HepG2 (cell line): Measurements from ENCODE around the gene TADA3. TPM values are rescaled to one million over a fixed set of nuclear protein-coding genes. Genes with fewer than 3 reads are reported as not detected.
A peak's percentile ranks its signal among the peaks of the same experiment; 100 is the strongest.
"Not testable (repeated sequence)": the region's sequence is repeated elsewhere in the genome, so short reads cannot be mapped to it uniquely, and the experiment has no call there.

Experiments
- ATAC-seq: fragments of 200-7000 bp; cut with Tn5 transposase; 3 replicates; pipeline ENCODE4 v1.9.1; 2020; ENCODE audit warnings: mild to moderate bottlenecking, moderate library complexity
- BruUV-seq: library from RNA; stranded (reverse); fragments of 400-500 nt; replicated peaks from 2 replicates; lab custom pipeline; 2021; lab: Mats Ljungman, UMichigan
- CTCF ChIA-PET: fragments of 300-600 bp; formaldehyde crosslinking; extraction: SDS; loops from one replicate; lab custom pipeline; 2021; ENCODE audit warnings: low total read pairs, inconsistent platforms, low intra/inter-chr PET ratio; lab: Yijun Ruan, JAX
- POLR2A ChIA-PET: fragments of 350-600 bp; sonication (Branson Sonifier 250); formaldehyde crosslinking; loops from one replicate; lab custom pipeline; 2020; ENCODE audit warnings: antibody characterized with exemption, inconsistent platforms; lab: Yijun Ruan, JAX
- DNase-seq: peaks from one replicate; pipeline ENCODE4 v3.0.0-alpha.2; 2015; ENCODE audit warnings: low spot score
- FAIRE-seq: peaks from 3 replicates; lab custom pipeline; 2011; peaks lifted over from hg19 to GRCh38; lab: Jason Lieb, UNC
- H2AFZ ChIP-seq: one replicate; pipeline ENCODE4 v1.6.1; 2011; ENCODE audit warnings: low read length, inconsistent platforms
- H3K27ac ChIP-seq: fragments of 300-600 bp; 3 replicates; pipeline ENCODE4 v1.8.0; 2011; ENCODE audit warnings: mixed run types, mild to moderate bottlenecking, mixed read lengths, low read length, inconsistent platforms; ENCODE audit not compliant: insufficient read depth; ENCODE audit errors: extremely low read length
- H3K27me3 ChIP-seq, 2 experiments: fragments of 200-600 bp in 1 of 2; 2 replicates in 1 of 2; 3 replicates in 1 of 2; pipeline versions ENCODE4 v1.6.0 to v1.8.0; 2011; ENCODE audit warnings: low read length in 2 of 2, mild to moderate bottlenecking in 2 of 2, moderate library complexity in 2 of 2, inconsistent platforms in 1 of 2; ENCODE audit not compliant: insufficient read depth in 2 of 2, control insufficient read depth in 1 of 2
- H3K36me3 ChIP-seq, 2 experiments: fragments of 200-600 bp in 1 of 2; replicated peaks in 1 of 2; 2 replicates in 1 of 2; 3 replicates in 1 of 2; pipeline versions ENCODE4 v1.5.1 to v1.8.0; 2011; ENCODE audit warnings: low read length in 2 of 2, inconsistent platforms in 1 of 2; ENCODE audit not compliant: insufficient read depth in 2 of 2, control insufficient read depth in 1 of 2
- H3K4me1 ChIP-seq: 2 replicates; pipeline ENCODE4 v1.5.1; 2012; ENCODE audit warnings: low read length, inconsistent platforms; ENCODE audit not compliant: insufficient read depth
- H3K4me2 ChIP-seq: 2 replicates; pipeline ENCODE4 v1.6.0; 2011; ENCODE audit warnings: low read depth, low read length, inconsistent platforms
- H3K4me3 ChIP-seq, 3 experiments: fragments of 200-600 bp in 1 of 3; sonication (generic), shearing (Covaris generic) in 1 of 3; replicated peaks in 1 of 3; 2 replicates each; pipeline ENCODE4 v1.5.1; 2011 to 2016; ENCODE audit warnings: low read length in 3 of 3, inconsistent platforms in 2 of 3, low read depth in 2 of 3, mild to moderate bottlenecking in 2 of 3, control low read depth in 1 of 3, mixed read lengths in 1 of 3; ENCODE audit not compliant: insufficient read depth in 1 of 3
- H3K79me2 ChIP-seq: one replicate; pipeline ENCODE4 v1.6.1; 2011; ENCODE audit warnings: low read length, inconsistent platforms; ENCODE audit not compliant: insufficient read depth
- H3K9ac ChIP-seq: 2 replicates; pipeline ENCODE4 v1.6.0; 2011; ENCODE audit warnings: mild to moderate bottlenecking, low read depth, low read length, inconsistent platforms; ENCODE audit not compliant: insufficient read depth
- H3K9me3 ChIP-seq: 2 replicates; pipeline ENCODE4 v1.5.1; 2012; ENCODE audit warnings: mild to moderate bottlenecking, low read length
- H4K20me1 ChIP-seq: 2 replicates; pipeline ENCODE4 v1.6.0; 2011; ENCODE audit warnings: inconsistent platforms, mild to moderate bottlenecking, low read length, moderate library complexity; ENCODE audit not compliant: insufficient read depth
- BATF2 ChIP-seq: sonication (generic); formaldehyde crosslinking; IDR thresholded peaks from 2 replicates; pipeline ENCODE4 v1.8.0; 2022; ENCODE audit warnings: mild to moderate bottlenecking, missing genetic modification reagents, moderate library complexity
- FLYWCH1 ChIP-seq: sonication (generic); formaldehyde crosslinking; IDR thresholded peaks from 2 replicates; pipeline ENCODE4 v1.8.1; 2023; ENCODE audit warnings: mild to moderate bottlenecking, missing genetic modification reagents
- GATAD1 ChIP-seq: IDR thresholded peaks from 2 replicates; pipeline ENCODE4 v1.6.1; 2016; ENCODE audit warnings: missing genetic modification reagents, missing compliant biosample characterization
- HMGA1 ChIP-seq: sonication (generic); formaldehyde crosslinking; conservative IDR thresholded peaks from 2 replicates; pipeline ENCODE4 v1.4.0; 2020; ENCODE audit warnings: missing genetic modification reagents
- HNF1B ChIP-seq: sonication (generic); formaldehyde crosslinking; IDR thresholded peaks from 2 replicates; pipeline ENCODE4 v1.5.1; 2020; ENCODE audit warnings: mild to moderate bottlenecking, moderate library complexity, missing genetic modification reagents
- IKZF4 ChIP-seq: sonication (generic); formaldehyde crosslinking; IDR thresholded peaks from 2 replicates; pipeline ENCODE4 v1.5.1; 2020; ENCODE audit warnings: borderline replicate concordance, mild to moderate bottlenecking, low read depth, missing genetic modification reagents; ENCODE audit errors: not compliant biosample characterization
- NONO ChIP-seq, 2 experiments: fragments of 450-650 bp in 1 of 2; sonication (generic) in 1 of 2; formaldehyde crosslinking in 1 of 2; IDR thresholded peaks in 1 of 2; conservative IDR thresholded peaks in 1 of 2; 2 replicates each; pipeline versions ENCODE4 v1.6.1 to v1.8.0; 2017 to 2022; ENCODE audit warnings: mild to moderate bottlenecking in 1 of 2, missing genetic modification reagents in 1 of 2, moderate library complexity in 1 of 2
- ONECUT2 ChIP-seq: sonication (generic); formaldehyde crosslinking; IDR thresholded peaks from 2 replicates; pipeline ENCODE4 v1.4.0; 2020; ENCODE audit warnings: missing genetic modification reagents
- SMARCE1 ChIP-seq: fragments of 450-650 bp; IDR thresholded peaks from 2 replicates; pipeline ENCODE4 v1.6.1; 2017; ENCODE audit warnings: borderline replicate concordance
- ZIK1 ChIP-seq: sonication (generic); formaldehyde crosslinking; IDR thresholded peaks from 2 replicates; pipeline ENCODE4 v1.5.0; 2020; ENCODE audit warnings: mild to moderate bottlenecking, low read depth, missing genetic modification reagents, borderline replicate concordance
- ZNF121 ChIP-seq: sonication (generic); formaldehyde crosslinking; IDR thresholded peaks from 2 replicates; pipeline ENCODE4 v1.5.0; 2020; ENCODE audit warnings: mild to moderate bottlenecking, missing genetic modification reagents
- ZNF124 ChIP-seq: sonication (generic); formaldehyde crosslinking; IDR thresholded peaks from 2 replicates; pipeline ENCODE4 v1.4.0; 2020; ENCODE audit warnings: missing genetic modification reagents
- ZNF460 ChIP-seq: sonication (generic); formaldehyde crosslinking; IDR thresholded peaks from 2 replicates; pipeline ENCODE4 v1.5.1; 2020; ENCODE audit warnings: missing genetic modification reagents, mild to moderate bottlenecking, borderline replicate concordance
- ZNF556 ChIP-seq: sonication (generic); formaldehyde crosslinking; IDR thresholded peaks from 2 replicates; pipeline ENCODE4 v1.4.0; 2020; ENCODE audit warnings: mild to moderate bottlenecking, missing genetic modification reagents, borderline replicate concordance
- ZNF629 ChIP-seq: sonication (generic); formaldehyde crosslinking; conservative IDR thresholded peaks from 2 replicates; pipeline ENCODE4 v1.5.0; 2020; ENCODE audit warnings: missing genetic modification reagents
- ZNF772 ChIP-seq: sonication (generic); formaldehyde crosslinking; IDR thresholded peaks from 2 replicates; pipeline ENCODE4 v1.5.0; 2020; ENCODE audit warnings: mild to moderate bottlenecking, missing genetic modification reagents
- WGBS: methylation state at CpG from one replicate; pipeline ENCODE4 v1.1.6; 2017; ENCODE audit warnings: low lambda C conversion rate; 5-methylcytosine and 5-hydroxymethylcytosine counted together
- in situ Hi-C: cut with HindIII; loops from 2 replicates; pipeline ENCODE4 v1.10.0; 2017; ENCODE audit warnings: low pct_unique_long_range_greater_than_20kb; ENCODE audit not compliant: extremely low pct_ligation_motif_present
- intact Hi-C: fragments of 100-400 bp; cut with micrococcal nuclease; formaldehyde crosslinking; loops from one replicate; pipeline ENCODE4 v1.10.0; 2022; ENCODE audit not compliant: unreplicated experiment
- polyA plus RNA-seq, 8 experiments: library from polyadenylated mRNA; depleted of rRNA in 3 of 8; stranded (reverse) in 7 of 8; unstranded in 1 of 8; fragments of >200 nt; fragmentation: Illumina TruSeq in 4 of 8; extraction: Trizol in 4 of 8; gene quantifications; 2 replicates each; pipeline versions ENCODE4 v1.2.1 to v1.2.3, GENCODE V29; 2011 to 2016; ENCODE audit warnings: low read depth in 4 of 8, missing spikeins in 1 of 8, mixed read lengths in 1 of 8; ENCODE audit not compliant: insufficient read depth in 1 of 8
- total RNA-seq, 5 experiments: library from RNA; depleted of rRNA; stranded (reverse); fragments of >200 nt; fragmentation: Illumina TruSeq; extraction: Trizol; gene quantifications; 2 replicates each; pipeline ENCODE4 v1.2.3, GENCODE V29; 2016; ENCODE audit warnings: low read depth in 1 of 5

The TADA3 gene
- total and polyA plus RNA-seq, 2 of the 13 experiments (the other 11 are each of a cell fraction or from before 2014, with no cell fraction given): 32.1 to 37.1 TPM

DNA sequence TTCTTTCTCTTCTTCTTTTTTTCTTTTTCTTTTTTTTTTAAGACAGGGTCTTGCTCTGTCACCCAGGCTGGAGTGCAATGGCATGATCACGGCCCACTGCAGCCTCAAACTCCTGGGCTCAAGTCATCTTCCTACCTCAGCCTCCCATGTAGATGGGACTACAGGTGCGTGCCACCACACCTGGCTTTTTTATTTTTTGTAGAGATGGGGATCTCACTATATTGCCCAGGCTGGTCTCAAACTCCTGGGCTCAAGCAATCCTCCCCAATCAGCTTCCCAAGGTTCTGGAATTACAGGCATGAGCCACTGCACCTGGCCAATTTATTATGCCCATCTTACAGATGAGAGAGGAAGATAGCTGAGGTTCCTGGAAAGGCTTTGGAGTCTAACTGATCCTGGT is 21.3 kb downstream of the TADA3 start:
- CTCF ChIA-PET, FAIRE-seq: not testable (repeated sequence)
- peaks cover 39% of the 10 kb centered on the region for H3K4me1 ChIP-seq

GRCh38 chr3:9770276-9770812 is 21.9 kb downstream of the TADA3 start:
- CTCF ChIA-PET: no interaction called here
- H4K20me1 ChIP-seq: no peaks in the 10 kb centered on the region
- peak overlapping the region; percentile 68 to 92 (median 76) for H3K4me3 ChIP-seq
- POLR2A ChIA-PET: interaction anchor here (0.7 to 5.3 kb wide), 7 partner anchors 12 to 407 kb away, joined by 3 to 50 read pairs (median 6); partner anchors contain the start of genes ARPC4, BRPF1, OGG1 and TADA3
- H3K4me1 ChIP-seq: peaks cover 39% of the 10 kb centered on the region
- TSS peak; percentile 35 for BruUV-seq
- no peaks in the 10 kb centered on the region; a peak in 1 of 5 replicates for H3K27me3 ChIP-seq
- no peaks in the 10 kb centered on the region for H3K9me3 ChIP-seq
- ATAC-seq: peak; percentile 22
- WGBS: 2% methylated on average over 15 of the region's 15 CpGs
- H3K36me3 ChIP-seq: peaks cover 4 to 11% of the 10 kb centered on the region in 2 experiments; a peak in 3 of 5 replicates
- intact Hi-C loops (no loop called here), in situ Hi-C loops (no loop called here)
- no peak for FAIRE-seq
- no peak overlapping the region for H2AFZ ChIP-seq
- peak overlapping the region; percentile 57 for H3K27ac ChIP-seq
- DNase-seq: peak; percentile 74
- peaks cover 13% of the 10 kb centered on the region for H3K79me2 ChIP-seq
- peak overlapping the region; percentile 84 for H3K9ac ChIP-seq
- peak overlapping the region; percentile 99 for H3K4me2 ChIP-seq
- TF ChIP-seq ZNF124 (0 out of 2 replicates have a peak, but pooled peaks have one; percentile 2), SMARCE1 (no peak), IKZF4 (no peak), FLYWCH1 (no peak), BATF2 (CRISPR knock-in tag) (no peak), ZIK1 (CRISPR knock-in tag) (no peak), ONECUT2 (no peak), ZNF772 (CRISPR knock-in tag) (no peak), ZNF556 (CRISPR knock-in tag) (no peak), GATAD1 (CRISPR knock-in tag) (no peak), HNF1B (CRISPR knock-in tag) (0 out of 2 replicates have a peak, but pooled peaks have one; percentile 7), HMGA1 (no peak)

More for the DNA sequence above, 21.3 kb downstream of the TADA3 start:
- in situ Hi-C loops; H4K20me1 ChIP-seq; H3K27me3 ChIP-seq; H3K4me2 ChIP-seq; ATAC-seq; BruUV-seq; H3K9me3 ChIP-seq; intact Hi-C loops; H3K27ac ChIP-seq; H3K9ac ChIP-seq; H3K36me3 ChIP-seq; H2AFZ ChIP-seq; DNase-seq; TF ChIP-seq NONO (IDR thresholded peaks at IDR 0.05): not testable (repeated sequence)
- 60% methylated on average over 2 of the region's 2 CpGs for WGBS
- TF ChIP-seq ZNF629 (CRISPR knock-in tag): peak; percentile 78
- TF ChIP-seq ZNF460 (CRISPR knock-in tag): peak; percentile 71; the same call in 1 of the 2 replicates
- peak; percentile 76 for TF ChIP-seq ZNF121 (CRISPR knock-in tag)
- 0 out of 2 replicates have a peak, but pooled peaks have one; percentile 1 for TF ChIP-seq NONO (CRISPR knock-in tag; conservative IDR thresholded peaks at IDR 0.05)
- H3K79me2 ChIP-seq: peaks cover 13% of the 10 kb centered on the region
- POLR2A ChIA-PET: interaction anchor here (1.6 to 5.3 kb wide), 4 partner anchors 17 to 40 kb away, joined by 6 to 50 read pairs (median 22); partner anchors contain the start of genes ARPC4, BRPF1, OGG1 and TADA3
- H3K4me3 ChIP-seq: 0 out of 6 replicates have a peak overlapping the region, but pooled peaks of 1 of the 3 experiments have one; percentile 92
